ENCODE measurements around the gene NEUROD2. TPM values are rescaled to one million over a fixed set of nuclear protein-coding genes. Genes with fewer than 3 reads are reported as not detected.

Gene NEUROD2
- total and polyA plus RNA-seq, 2 of the 13 experiments (the other 11 are each of a cell fraction or from before 2014, with no cell fraction given): not detected

- no peak for TF ChIP-seq ZC3H13 (CRISPR knock-in tag; IDR thresholded peaks at IDR 0.05)
- peak; percentile 72; the same call in 1 of the 2 replicates for TF ChIP-seq ZFY (CRISPR knock-in tag; IDR thresholded peaks at IDR 0.05)
- 0 out of 2 replicates have a peak, but pooled peaks have one; percentile 60 for TF ChIP-seq ZNF329 (CRISPR knock-in tag; IDR thresholded peaks at IDR 0.05; ENCODE audit: low read depth)
- peak; percentile 87; the same call in 1 of the 2 replicates for TF ChIP-seq ZNF572 (CRISPR knock-in tag; IDR thresholded peaks at IDR 0.05)
- TF ChIP-seq ZBTB7A (CRISPR knock-in tag; IDR thresholded peaks at IDR 0.05): peak; percentile 69; the same call in 1 of the 2 replicates
- 0 out of 2 replicates have a peak, but pooled peaks have one; percentile 47 for TF ChIP-seq ZNF550 (CRISPR knock-in tag; IDR thresholded peaks at IDR 0.05; ENCODE audit: borderline replicate concordance)
- peak; percentile 44; the same call in 1 of the 2 replicates for TF ChIP-seq ZNF788 (CRISPR knock-in tag; IDR thresholded peaks at IDR 0.05; ENCODE audit: borderline replicate concordance)
- TF ChIP-seq SP5 (CRISPR knock-in tag; IDR thresholded peaks at IDR 0.05; ENCODE audit: borderline replicate concordance, low read depth): peak; percentile 37; the same call in 1 of the 2 replicates
- no peak for TF ChIP-seq SAFB2 (CRISPR knock-in tag; IDR thresholded peaks at IDR 0.05; ENCODE audit: borderline replicate concordance, low read depth)
- no peak for TF ChIP-seq RARG (CRISPR knock-in tag; IDR thresholded peaks at IDR 0.05; ENCODE audit: low read depth)
- TF ChIP-seq REPIN1 (CRISPR knock-in tag; IDR thresholded peaks at IDR 0.05; ENCODE audit: borderline replicate concordance, low read depth): 0 out of 2 replicates have a peak, but pooled peaks have one; percentile 32
- TF ChIP-seq ZNF501 (CRISPR knock-in tag; IDR thresholded peaks at IDR 0.05): peak; percentile 64
- 0 out of 2 replicates have a peak, but pooled peaks have one; percentile 25 for TF ChIP-seq CSRNP1 (CRISPR knock-in tag; IDR thresholded peaks at IDR 0.05)
- no peak for TF ChIP-seq ZZZ3 (CRISPR knock-in tag; IDR thresholded peaks at IDR 0.05; ENCODE audit: borderline replicate concordance)
- peak; percentile 83 for TF ChIP-seq UBTF (CRISPR knock-in tag; IDR thresholded peaks at IDR 0.05)
- TF ChIP-seq KLF13 (CRISPR knock-in tag; IDR thresholded peaks at IDR 0.05): 0 out of 2 replicates have a peak, but pooled peaks have one; percentile 68
- peak; percentile 67; the same call in 1 of the 2 replicates for TF ChIP-seq SMAD1 (CRISPR knock-in tag; IDR thresholded peaks at IDR 0.05; ENCODE audit: borderline replicate concordance, low read depth)
- peak; percentile 80; the same call in 1 of the 2 replicates for TF ChIP-seq ZNF33B (CRISPR knock-in tag; IDR thresholded peaks at IDR 0.05)
- TF ChIP-seq MZF1 (CRISPR knock-in tag; IDR thresholded peaks at IDR 0.05; ENCODE audit: borderline replicate concordance): 0 out of 2 replicates have a peak, but pooled peaks have one; percentile 66
- TF ChIP-seq RFX3 (CRISPR knock-in tag; IDR thresholded peaks at IDR 0.05): peak; percentile 74
- TF ChIP-seq ZMYM4 (CRISPR knock-in tag; IDR thresholded peaks at IDR 0.05): peak; percentile 47; the same call in 1 of the 2 replicates
- no peak for TF ChIP-seq CBX5 (CRISPR knock-in tag; IDR thresholded peaks at IDR 0.05; ENCODE audit: borderline replicate concordance)
- peak; percentile 59; the same call in 1 of the 2 replicates for TF ChIP-seq PHF8 (CRISPR knock-in tag; IDR thresholded peaks at IDR 0.05)
- TF ChIP-seq MNT (IDR thresholded peaks at IDR 0.05): peak; percentile 15; the same call in 1 of the 2 replicates
These were observed 34.0 kb downstream of the NEUROD2 start (continued) for GRCh38 chr17:39573447-39574298.

Measured in HepG2 (cell line).